Spinal cord (tissue), 10 donors: Measurements from ENCODE around the gene FAAH2. TPM values are rescaled to one million over a fixed set of nuclear protein-coding genes. Genes with fewer than 3 reads are reported as not detected.

ENCODE experiments used
- DNase-seq, 6 donors: peaks; one replicate each; pipeline versions ENCODE4 v3.0.0 to v3.0.0-alpha.2; 2013 to 2015; ENCODE audit warnings: low spot score in 6 of 6, low read depth in 4 of 6
- H3K27ac ChIP-seq: one replicate; pipeline ENCODE4 v1.5.1; 2013; ENCODE audit warnings: low read depth, low read length, control low read depth
- H3K27me3 ChIP-seq: one replicate; pipeline ENCODE4 v1.6.1; 2013; ENCODE audit warnings: low read length; ENCODE audit not compliant: control insufficient read depth, insufficient read depth
- H3K36me3 ChIP-seq: one replicate; pipeline ENCODE4 v1.6.1; 2013; ENCODE audit warnings: low read length; ENCODE audit not compliant: control insufficient read depth, insufficient read depth
- H3K4me1 ChIP-seq: one replicate; pipeline ENCODE4 v1.6.1; 2013; ENCODE audit warnings: low read length; ENCODE audit not compliant: control insufficient read depth, insufficient read depth
- H3K4me3 ChIP-seq: one replicate; pipeline ENCODE4 v1.5.1; 2013; ENCODE audit warnings: low read depth, low read length, control low read depth
- H3K9me3 ChIP-seq: one replicate; pipeline ENCODE4 v1.6.1; 2013; ENCODE audit warnings: low read length; ENCODE audit not compliant: control insufficient read depth, insufficient read depth
- WGBS: methylation state at CpG from one replicate; pipeline ENCODE4 v1.1.5; 2013; ENCODE audit warnings: missing lambda C conversion rate; ENCODE audit not compliant: insufficient coverage; 5-methylcytosine and 5-hydroxymethylcytosine counted together
- long read RNA-seq, 4 donors: transcript quantifications; one replicate each; lab custom pipeline, GENCODE V29; 2026
- polyA plus RNA-seq, 2 donors: library from polyadenylated mRNA; unstranded; fragments of 120-200 nt; gene quantifications; one replicate each; pipeline ENCODE4 v1.2.1, GENCODE V29; 2013; ENCODE audit not compliant: insufficient read length in 2 of 2
- total RNA-seq, 2 donors: library from RNA; depleted of rRNA in 1 of 2; stranded (reverse); fragments of 120-200 nt in 1 of 2; fragments of >200 nt in 1 of 2; gene quantifications; one replicate each; pipeline versions ENCODE4 v1.2.3 to v1.2.4, GENCODE V29; 2013 to 2014
- donor health status: healthy.

The FAAH2 gene, protein sequence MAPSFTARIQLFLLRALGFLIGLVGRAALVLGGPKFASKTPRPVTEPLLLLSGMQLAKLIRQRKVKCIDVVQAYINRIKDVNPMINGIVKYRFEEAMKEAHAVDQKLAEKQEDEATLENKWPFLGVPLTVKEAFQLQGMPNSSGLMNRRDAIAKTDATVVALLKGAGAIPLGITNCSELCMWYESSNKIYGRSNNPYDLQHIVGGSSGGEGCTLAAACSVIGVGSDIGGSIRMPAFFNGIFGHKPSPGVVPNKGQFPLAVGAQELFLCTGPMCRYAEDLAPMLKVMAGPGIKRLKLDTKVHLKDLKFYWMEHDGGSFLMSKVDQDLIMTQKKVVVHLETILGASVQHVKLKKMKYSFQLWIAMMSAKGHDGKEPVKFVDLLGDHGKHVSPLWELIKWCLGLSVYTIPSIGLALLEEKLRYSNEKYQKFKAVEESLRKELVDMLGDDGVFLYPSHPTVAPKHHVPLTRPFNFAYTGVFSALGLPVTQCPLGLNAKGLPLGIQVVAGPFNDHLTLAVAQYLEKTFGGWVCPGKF
- total RNA-seq (1 to 10 TPM; 1.5 to 5.7 TPM), polyA plus RNA-seq (1 to 10 TPM; 4.5 to 4.7 TPM)
- long read RNA-seq, donor 1, result 0 reads
- long read RNA-seq, donor 2, result 0 reads
- long read RNA-seq, donor 3, result 0 reads
- long read RNA-seq, donor 4, partial matches to known transcripts, result 0 of 1 reads
- long read RNA-seq, donor 4, other reads (novel, unspliced or antisense), result 0 of 1 reads

DNA sequence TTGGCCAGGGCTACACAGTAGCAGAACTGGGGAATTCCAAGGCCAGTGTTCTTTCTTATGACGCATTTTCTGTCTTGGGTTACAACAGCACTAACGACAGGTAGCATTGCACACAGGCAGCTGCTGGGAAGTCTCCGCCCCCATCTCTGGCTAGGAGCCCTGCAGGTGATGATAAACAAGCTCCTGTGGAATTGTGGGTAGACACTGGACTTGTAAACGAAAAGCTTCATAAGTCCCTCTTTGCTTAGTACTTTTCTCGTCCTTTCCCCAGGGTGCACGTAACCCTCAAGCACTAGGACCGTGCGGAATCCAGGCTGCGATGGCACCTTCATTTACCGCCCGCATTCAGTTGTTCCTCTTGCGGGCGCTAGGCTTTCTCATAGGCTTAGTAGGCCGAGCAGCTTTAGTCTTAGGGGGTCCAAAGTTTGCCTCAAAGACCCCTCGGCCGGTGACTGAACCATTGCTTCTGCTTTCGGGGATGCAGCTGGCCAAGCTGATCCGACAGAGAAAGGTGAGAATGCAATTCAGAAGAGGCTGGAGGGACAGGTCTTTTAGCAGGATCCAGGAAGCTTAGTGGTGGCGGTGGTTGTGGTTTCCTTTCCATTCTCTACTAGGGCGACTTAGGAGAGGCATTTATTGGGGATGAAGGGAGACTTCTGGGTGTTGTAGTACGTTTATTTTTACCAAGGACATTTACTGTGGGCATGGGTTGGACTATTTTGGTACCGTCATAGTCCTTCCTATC, at the start of gene FAAH2:
Gene FAAH2 (plus strand): TSS at position 200 of the 745 bp plus-strand sequence. CDS start 120 bp downstream, at position 320.
- DNase-seq, result peak in 1 of 6 donors; percentile 1
- WGBS, result 17% methylated on average over 17 of the region's 22 CpGs
- no peaks in the 10 kb centered on the region for H3K4me1 ChIP-seq
- H3K9me3 ChIP-seq, result no peaks in the 10 kb centered on the region
- H3K27me3 ChIP-seq, result no peaks in the 10 kb centered on the region
- H3K27ac ChIP-seq, result no peak within 1 kb of the TSS
- H3K36me3 ChIP-seq, result no peaks in the 10 kb centered on the region
- no peak within 1 kb of the TSS for H3K4me3 ChIP-seq

- no peaks in the 10 kb centered on the region for H3K27me3 ChIP-seq
- H3K9me3 ChIP-seq, result peaks cover 1% of the 10 kb centered on the region
- no peak for DNase-seq
- no peak overlapping the region for H3K27ac ChIP-seq
- H3K36me3 ChIP-seq, result no peaks in the 10 kb centered on the region
- 83% methylated on average over 5 of the region's 7 CpGs for WGBS
- no peak overlapping the region for H3K4me3 ChIP-seq
- no peaks in the 10 kb centered on the region for H3K4me1 ChIP-seq
Measured at GRCh38 chrX:57241967-57242366, 44.5 kb upstream of the FAAH2 start.

DNA sequence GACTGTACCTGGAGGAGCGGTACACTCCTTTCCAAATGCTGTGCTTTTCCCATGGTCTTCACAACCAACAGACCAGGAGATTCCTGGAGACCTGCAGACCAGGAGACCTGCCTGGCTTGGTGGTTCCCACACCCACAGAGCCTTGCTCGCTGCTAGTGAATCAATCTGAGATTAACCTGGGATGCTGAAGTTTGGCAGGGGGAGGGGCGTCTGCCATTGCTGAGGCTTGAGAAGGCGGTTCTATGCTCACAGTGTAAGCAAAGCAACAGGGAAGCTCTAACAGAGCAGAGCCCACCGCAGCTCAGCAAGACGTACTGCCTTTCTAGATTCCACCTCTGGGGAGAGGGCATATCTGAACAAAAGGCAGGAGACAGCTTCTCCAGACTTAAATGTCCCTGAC, 34.5 kb upstream of the FAAH2 start:
- Histone ChIP-seq H3K27me3 (no peaks in the 10 kb centered on the region), H3K4me1 (no peaks in the 10 kb centered on the region), H3K9me3 (no peaks in the 10 kb centered on the region), H3K4me3 (no peak overlapping the region), H3K36me3 (no peaks in the 10 kb centered on the region), H3K27ac (no peak overlapping the region)
- DNase-seq, result no peak
- 57% methylated on average over 6 of the region's 6 CpGs for WGBS

DNA sequence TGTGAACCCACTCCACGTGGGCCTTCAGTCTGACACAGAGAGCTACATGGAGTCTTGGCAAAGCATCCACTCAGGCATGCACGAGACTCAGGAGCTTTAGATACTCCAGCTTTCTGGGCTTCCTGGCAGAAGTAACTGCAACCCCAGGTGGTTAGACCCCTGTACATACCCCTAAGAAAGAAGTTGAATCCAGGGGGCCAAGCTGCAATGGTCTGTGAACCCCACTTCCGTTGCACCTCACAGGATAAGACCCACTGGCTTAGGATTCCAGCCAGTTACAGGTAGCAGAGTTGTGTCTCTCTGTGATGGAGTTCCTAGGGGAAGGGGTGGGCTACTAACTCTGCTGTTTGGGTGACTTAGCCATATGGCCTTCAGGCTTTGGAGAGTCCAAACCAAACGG, 21.4 kb upstream of the FAAH2 start:
- Histone ChIP-seq H3K27me3 (no peaks in the 10 kb centered on the region), H3K27ac (no peak overlapping the region), H3K4me3 (no peak overlapping the region), H3K9me3 (peaks cover 3% of the 10 kb centered on the region), H3K4me1 (no peaks in the 10 kb centered on the region), H3K36me3 (no peaks in the 10 kb centered on the region)
- no peak for DNase-seq
- WGBS, result 58% methylated on average over 3 of the region's 4 CpGs

- Histone ChIP-seq H3K4me1 (no peaks in the 10 kb centered on the region), H3K27me3 (no peaks in the 10 kb centered on the region), H3K9me3 (peaks cover 3% of the 10 kb centered on the region), H3K27ac (no peak overlapping the region), H3K4me3 (no peak overlapping the region), H3K36me3 (no peaks in the 10 kb centered on the region)
- 84% methylated on average over 3 of the region's 3 CpGs for WGBS
- no peak for DNase-seq
Measured at GRCh38 chrX:57266275-57266674, 20.2 kb upstream of the FAAH2 start.

DNA sequence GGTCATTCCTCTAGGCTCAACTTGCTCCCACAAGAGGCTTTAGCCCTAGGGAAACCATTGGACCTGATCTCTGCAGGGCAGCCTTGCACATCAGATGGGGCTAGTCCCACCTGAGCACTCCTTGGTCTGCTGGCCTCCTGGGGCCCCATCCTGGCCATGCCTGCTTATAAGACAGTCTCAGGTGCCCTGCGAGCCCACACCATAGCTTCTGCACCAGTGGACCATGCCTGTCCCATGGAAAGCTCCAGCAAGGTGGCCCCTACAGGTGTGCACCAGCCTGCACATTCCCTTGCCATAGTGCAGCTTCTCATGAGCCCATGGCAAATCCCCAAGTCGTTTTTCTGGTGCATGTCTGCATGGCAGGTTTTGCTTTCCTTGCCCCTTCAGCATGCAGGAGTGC, 19.6 kb upstream of the FAAH2 start:
- Histone ChIP-seq H3K9me3 (peaks cover 3% of the 10 kb centered on the region), H3K27me3 (no peaks in the 10 kb centered on the region), H3K4me1 (no peaks in the 10 kb centered on the region), H3K4me3 (no peak overlapping the region), H3K36me3 (no peaks in the 10 kb centered on the region), H3K27ac (no peak overlapping the region)
- no peak for DNase-seq
- WGBS, result 59% methylated on average over 2 of the region's 2 CpGs

- DNase-seq, result no peak
- H3K27me3 ChIP-seq, result no peaks in the 10 kb centered on the region
- 88% methylated on average over 1 of the region's 1 CpG for WGBS
Measured at GRCh38 chrX:57267308-57267707, 19.2 kb upstream of the FAAH2 start.

GRCh38 chrX:57270980-57271379, 15.5 kb upstream of the FAAH2 start:
- Histone ChIP-seq H3K27me3 (no peaks in the 10 kb centered on the region), H3K36me3 (no peaks in the 10 kb centered on the region), H3K9me3 (peaks cover 4% of the 10 kb centered on the region), H3K4me1 (no peaks in the 10 kb centered on the region), H3K27ac (no peak overlapping the region), H3K4me3 (no peak overlapping the region)
- DNase-seq, result no peak
- 74% methylated on average over 3 of the region's 3 CpGs for WGBS

More at GRCh38 chrX:57267308-57267707, 19.2 kb upstream of the FAAH2 start:
- Histone ChIP-seq H3K27ac (no peak overlapping the region), H3K4me3 (no peak overlapping the region), H3K36me3 (no peaks in the 10 kb centered on the region), H3K9me3 (peaks cover 3% of the 10 kb centered on the region), H3K4me1 (no peaks in the 10 kb centered on the region)

DNA sequence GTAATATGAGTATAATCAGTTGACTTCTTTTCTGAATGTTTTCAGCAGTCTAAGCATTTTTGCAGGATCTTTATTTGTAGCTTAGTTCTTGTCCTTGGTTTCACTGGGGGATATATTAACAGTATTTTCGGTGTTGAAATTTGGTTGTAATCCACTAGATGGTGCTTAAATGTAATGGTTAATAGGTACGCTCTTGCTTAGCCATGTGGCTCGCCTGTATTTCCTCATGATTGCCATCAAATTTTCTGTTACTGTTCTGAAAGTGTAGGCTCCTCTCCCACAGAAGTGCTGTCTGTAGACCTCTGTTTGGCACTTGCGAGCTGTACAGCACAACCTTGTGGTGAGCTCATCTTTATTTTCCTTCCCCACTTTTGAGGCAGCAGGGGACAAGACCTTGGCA, 3.9 kb upstream of the FAAH2 start:
- no peaks in the 10 kb centered on the region for H3K27me3 ChIP-seq
- no peaks in the 10 kb centered on the region for H3K9me3 ChIP-seq
- DNase-seq, result no peak
- 71% methylated on average over 2 of the region's 4 CpGs for WGBS
- no peak overlapping the region for H3K4me3 ChIP-seq
- H3K36me3 ChIP-seq, result no peaks in the 10 kb centered on the region
- no peaks in the 10 kb centered on the region for H3K4me1 ChIP-seq
- no peak overlapping the region for H3K27ac ChIP-seq
